Measurements from ENCODE around the gene LRRIQ1. TPM values are rescaled to one million over a fixed set of nuclear protein-coding genes. Genes with fewer than 3 reads are reported as not detected.

LRRIQ1 gene
- total and polyA plus RNA-seq, 2 of the 8 experiments (the other 6 are each of a cell fraction or from before 2014, with no cell fraction given): 0.24 to 0.76 TPM

DNA sequence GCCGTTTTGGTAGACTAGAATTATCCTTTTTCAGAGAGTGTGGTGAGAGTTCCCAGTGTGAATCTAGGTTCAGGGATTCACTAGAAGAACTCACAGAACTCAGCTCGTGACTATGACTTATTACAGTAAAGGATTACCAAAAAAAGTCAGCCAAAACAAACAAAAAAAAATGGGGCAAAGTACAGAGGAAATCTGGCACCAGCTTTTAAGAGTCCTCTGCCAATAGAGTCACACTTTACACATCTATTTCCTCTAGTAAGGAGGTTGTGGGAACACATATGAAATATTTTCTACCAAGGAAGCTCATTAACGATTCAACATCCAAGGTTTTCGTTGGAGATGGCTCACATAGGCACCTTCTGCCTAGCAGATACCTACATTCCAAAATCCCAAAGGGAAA lies 28.3 kb upstream of the LRRIQ1 start (continued):
- TF ChIP-seq, protein P1, sequence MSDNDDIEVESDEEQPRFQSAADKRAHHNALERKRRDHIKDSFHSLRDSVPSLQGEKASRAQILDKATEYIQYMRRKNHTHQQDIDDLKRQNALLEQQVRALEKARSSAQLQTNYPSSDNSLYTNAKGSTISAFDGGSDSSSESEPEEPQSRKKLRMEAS (IDR thresholded peaks at IDR 0.05): no peak
- TF ChIP-seq RAD21 (IDR thresholded peaks at IDR 0.05 in 1 of 2, conservative IDR thresholded peaks at IDR 0.05 in 1 of 2; ENCODE audit: low read depth in 2 of 2, low read length in 2 of 2) (no peak), SP1 (IDR thresholded peaks at IDR 0.05; ENCODE audit: low read depth, low read length) (no peak), CBX5 (IDR thresholded peaks at IDR 0.05; ENCODE audit: low read depth, low read length) (no peak)
- TF ChIP-seq, protein P2, sequence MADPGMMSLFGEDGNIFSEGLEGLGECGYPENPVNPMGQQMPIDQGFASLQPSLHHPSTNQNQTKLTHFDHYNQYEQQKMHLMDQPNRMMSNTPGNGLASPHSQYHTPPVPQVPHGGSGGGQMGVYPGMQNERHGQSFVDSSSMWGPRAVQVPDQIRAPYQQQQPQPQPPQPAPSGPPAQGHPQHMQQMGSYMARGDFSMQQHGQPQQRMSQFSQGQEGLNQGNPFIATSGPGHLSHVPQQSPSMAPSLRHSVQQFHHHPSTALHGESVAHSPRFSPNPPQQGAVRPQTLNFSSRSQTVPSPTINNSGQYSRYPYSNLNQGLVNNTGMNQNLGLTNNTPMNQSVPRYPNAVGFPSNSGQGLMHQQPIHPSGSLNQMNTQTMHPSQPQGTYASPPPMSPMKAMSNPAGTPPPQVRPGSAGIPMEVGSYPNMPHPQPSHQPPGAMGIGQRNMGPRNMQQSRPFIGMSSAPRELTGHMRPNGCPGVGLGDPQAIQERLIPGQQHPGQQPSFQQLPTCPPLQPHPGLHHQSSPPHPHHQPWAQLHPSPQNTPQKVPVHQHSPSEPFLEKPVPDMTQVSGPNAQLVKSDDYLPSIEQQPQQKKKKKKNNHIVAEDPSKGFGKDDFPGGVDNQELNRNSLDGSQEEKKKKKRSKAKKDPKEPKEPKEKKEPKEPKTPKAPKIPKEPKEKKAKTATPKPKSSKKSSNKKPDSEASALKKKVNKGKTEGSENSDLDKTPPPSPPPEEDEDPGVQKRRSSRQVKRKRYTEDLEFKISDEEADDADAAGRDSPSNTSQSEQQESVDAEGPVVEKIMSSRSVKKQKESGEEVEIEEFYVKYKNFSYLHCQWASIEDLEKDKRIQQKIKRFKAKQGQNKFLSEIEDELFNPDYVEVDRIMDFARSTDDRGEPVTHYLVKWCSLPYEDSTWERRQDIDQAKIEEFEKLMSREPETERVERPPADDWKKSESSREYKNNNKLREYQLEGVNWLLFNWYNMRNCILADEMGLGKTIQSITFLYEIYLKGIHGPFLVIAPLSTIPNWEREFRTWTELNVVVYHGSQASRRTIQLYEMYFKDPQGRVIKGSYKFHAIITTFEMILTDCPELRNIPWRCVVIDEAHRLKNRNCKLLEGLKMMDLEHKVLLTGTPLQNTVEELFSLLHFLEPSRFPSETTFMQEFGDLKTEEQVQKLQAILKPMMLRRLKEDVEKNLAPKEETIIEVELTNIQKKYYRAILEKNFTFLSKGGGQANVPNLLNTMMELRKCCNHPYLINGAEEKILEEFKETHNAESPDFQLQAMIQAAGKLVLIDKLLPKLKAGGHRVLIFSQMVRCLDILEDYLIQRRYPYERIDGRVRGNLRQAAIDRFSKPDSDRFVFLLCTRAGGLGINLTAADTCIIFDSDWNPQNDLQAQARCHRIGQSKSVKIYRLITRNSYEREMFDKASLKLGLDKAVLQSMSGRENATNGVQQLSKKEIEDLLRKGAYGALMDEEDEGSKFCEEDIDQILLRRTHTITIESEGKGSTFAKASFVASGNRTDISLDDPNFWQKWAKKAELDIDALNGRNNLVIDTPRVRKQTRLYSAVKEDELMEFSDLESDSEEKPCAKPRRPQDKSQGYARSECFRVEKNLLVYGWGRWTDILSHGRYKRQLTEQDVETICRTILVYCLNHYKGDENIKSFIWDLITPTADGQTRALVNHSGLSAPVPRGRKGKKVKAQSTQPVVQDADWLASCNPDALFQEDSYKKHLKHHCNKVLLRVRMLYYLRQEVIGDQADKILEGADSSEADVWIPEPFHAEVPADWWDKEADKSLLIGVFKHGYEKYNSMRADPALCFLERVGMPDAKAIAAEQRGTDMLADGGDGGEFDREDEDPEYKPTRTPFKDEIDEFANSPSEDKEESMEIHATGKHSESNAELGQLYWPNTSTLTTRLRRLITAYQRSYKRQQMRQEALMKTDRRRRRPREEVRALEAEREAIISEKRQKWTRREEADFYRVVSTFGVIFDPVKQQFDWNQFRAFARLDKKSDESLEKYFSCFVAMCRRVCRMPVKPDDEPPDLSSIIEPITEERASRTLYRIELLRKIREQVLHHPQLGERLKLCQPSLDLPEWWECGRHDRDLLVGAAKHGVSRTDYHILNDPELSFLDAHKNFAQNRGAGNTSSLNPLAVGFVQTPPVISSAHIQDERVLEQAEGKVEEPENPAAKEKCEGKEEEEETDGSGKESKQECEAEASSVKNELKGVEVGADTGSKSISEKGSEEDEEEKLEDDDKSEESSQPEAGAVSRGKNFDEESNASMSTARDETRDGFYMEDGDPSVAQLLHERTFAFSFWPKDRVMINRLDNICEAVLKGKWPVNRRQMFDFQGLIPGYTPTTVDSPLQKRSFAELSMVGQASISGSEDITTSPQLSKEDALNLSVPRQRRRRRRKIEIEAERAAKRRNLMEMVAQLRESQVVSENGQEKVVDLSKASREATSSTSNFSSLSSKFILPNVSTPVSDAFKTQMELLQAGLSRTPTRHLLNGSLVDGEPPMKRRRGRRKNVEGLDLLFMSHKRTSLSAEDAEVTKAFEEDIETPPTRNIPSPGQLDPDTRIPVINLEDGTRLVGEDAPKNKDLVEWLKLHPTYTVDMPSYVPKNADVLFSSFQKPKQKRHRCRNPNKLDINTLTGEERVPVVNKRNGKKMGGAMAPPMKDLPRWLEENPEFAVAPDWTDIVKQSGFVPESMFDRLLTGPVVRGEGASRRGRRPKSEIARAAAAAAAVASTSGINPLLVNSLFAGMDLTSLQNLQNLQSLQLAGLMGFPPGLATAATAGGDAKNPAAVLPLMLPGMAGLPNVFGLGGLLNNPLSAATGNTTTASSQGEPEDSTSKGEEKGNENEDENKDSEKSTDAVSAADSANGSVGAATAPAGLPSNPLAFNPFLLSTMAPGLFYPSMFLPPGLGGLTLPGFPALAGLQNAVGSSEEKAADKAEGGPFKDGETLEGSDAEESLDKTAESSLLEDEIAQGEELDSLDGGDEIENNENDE (IDR thresholded peaks at IDR 0.05; ENCODE audit: insufficient replicate concordance, low read length): no peak
- TF ChIP-seq, protein P3, sequence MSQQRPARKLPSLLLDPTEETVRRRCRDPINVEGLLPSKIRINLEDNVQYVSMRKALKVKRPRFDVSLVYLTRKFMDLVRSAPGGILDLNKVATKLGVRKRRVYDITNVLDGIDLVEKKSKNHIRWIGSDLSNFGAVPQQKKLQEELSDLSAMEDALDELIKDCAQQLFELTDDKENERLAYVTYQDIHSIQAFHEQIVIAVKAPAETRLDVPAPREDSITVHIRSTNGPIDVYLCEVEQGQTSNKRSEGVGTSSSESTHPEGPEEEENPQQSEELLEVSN (IDR thresholded peaks at IDR 0.05): no peak

Data from H1 (cell line).